ENCODE measurements around the gene FOXP1. TPM values are rescaled to one million over a fixed set of nuclear protein-coding genes. Genes with fewer than 3 reads are reported as not detected.
A peak's percentile ranks its signal among the peaks of the same experiment; 100 is the strongest.

The FOXP1 gene
- total and polyA plus RNA-seq, 8 donors: 12.3 to 215 (median 117) TPM

GRCh38 chr3:71395470-71395869, 188.1 kb downstream of the FOXP1 start:
- no peak for DNase-seq
- Histone ChIP-seq H3K9me3 (no peaks in the 10 kb centered on the region), H3K27ac (peak overlapping the region in 1 of 5 donors; percentile 40), H3K4me3 (no peak overlapping the region), H3K36me3 (no peaks in the 10 kb centered on the region), H3K4me1 (peaks cover 4 to 64% (median 44%) of the 10 kb centered on the region in 4 donors), H3K27me3 (no peaks in the 10 kb centered on the region)
- WGBS, 5 donors: 62 to 82% (median 75%) methylated on average over 3 of the region's 3 CpGs
- intact Hi-C loops (cut with DNase I; ENCODE audit: low total_unique reads): no loop called here
- TF ChIP-seq POLR2AphosphoS5 (IDR thresholded peaks at IDR 0.05) (no peak), CTCF (IDR thresholded peaks at IDR 0.05) (no peak), EP300 (IDR thresholded peaks at IDR 0.05) (no peak), POLR2A (IDR thresholded peaks at IDR 0.05) (no peak)

- H3K36me3 ChIP-seq: no peaks in the 10 kb centered on the region
- DNase-seq: no peak
- WGBS, 5 donors: 90 to 100% (median 98%) methylated on average over 2 of the region's 2 CpGs
- no peak overlapping the region for H3K4me3 ChIP-seq
- H3K27ac ChIP-seq: no peak overlapping the region
- no peaks in the 10 kb centered on the region for H3K9me3 ChIP-seq
- H3K4me1 ChIP-seq: peaks cover 13 to 76% (median 58%) of the 10 kb centered on the region in 4 donors
- TF ChIP-seq CTCF (IDR thresholded peaks at IDR 0.05) (no peak), POLR2A (IDR thresholded peaks at IDR 0.05) (no peak), POLR2AphosphoS5 (IDR thresholded peaks at IDR 0.05) (no peak)
- intact Hi-C loops (cut with DNase I; ENCODE audit: low total_unique reads): no loop called here
- no peaks in the 10 kb centered on the region for H3K27me3 ChIP-seq
Measured at GRCh38 chr3:71393745-71394144, 189.8 kb downstream of the FOXP1 start.

GRCh38 chr3:71393093-71393492, 190.4 kb downstream of the FOXP1 start:
- peaks cover 13 to 74% (median 58%) of the 10 kb centered on the region in 4 donors for H3K4me1 ChIP-seq

GRCh38 chr3:71392251-71392650, 191.3 kb downstream of the FOXP1 start:
- H3K27ac ChIP-seq: no peak overlapping the region
- 57 to 77% (median 72%) methylated on average over 2 of the region's 2 CpGs for WGBS, 5 donors

More at GRCh38 chr3:71393093-71393492, 190.4 kb downstream of the FOXP1 start:
- Histone ChIP-seq H3K36me3 (no peaks in the 10 kb centered on the region), H3K27ac (no peak overlapping the region), H3K9me3 (no peaks in the 10 kb centered on the region), H3K27me3 (no peaks in the 10 kb centered on the region), H3K4me3 (no peak overlapping the region)
- WGBS, 5 donors: 88 to 98% (median 91%) methylated on average over 1 of the region's 1 CpG
- no peak for DNase-seq
- TF ChIP-seq EP300 (IDR thresholded peaks at IDR 0.05) (no peak), POLR2A (IDR thresholded peaks at IDR 0.05) (no peak), POLR2AphosphoS5 (IDR thresholded peaks at IDR 0.05) (no peak), CTCF (IDR thresholded peaks at IDR 0.05) (no peak)
- intact Hi-C loops (cut with DNase I; ENCODE audit: low total_unique reads): no loop called here

More at GRCh38 chr3:71392251-71392650, 191.3 kb downstream of the FOXP1 start:
- Histone ChIP-seq H3K27me3 (no peaks in the 10 kb centered on the region), H3K4me3 (no peak overlapping the region), H3K36me3 (no peaks in the 10 kb centered on the region), H3K4me1 (peaks cover 13 to 66% (median 51%) of the 10 kb centered on the region in 4 donors), H3K9me3 (no peaks in the 10 kb centered on the region)
- TF ChIP-seq EP300 (IDR thresholded peaks at IDR 0.05) (no peak), POLR2AphosphoS5 (IDR thresholded peaks at IDR 0.05) (no peak), CTCF (IDR thresholded peaks at IDR 0.05) (no peak), POLR2A (IDR thresholded peaks at IDR 0.05) (no peak)
- intact Hi-C loops (cut with DNase I; ENCODE audit: low total_unique reads): no loop called here
- DNase-seq: no peak
